Activated CD8-positive, alpha-beta T cell treated with anti-CD3 and anti-CD28 coated beads for 36 hours (primary cell): Measurements from ENCODE around the gene EVPLL. TPM values are rescaled to one million over a fixed set of nuclear protein-coding genes. Genes with fewer than 3 reads are reported as not detected.
A peak's percentile ranks its signal among the peaks of the same experiment; 100 is the strongest.
"Not testable (repeated sequence)": the region's sequence is repeated elsewhere in the genome, so short reads cannot be mapped to it uniquely, and the experiment has no call there.

Experiments used
- ATAC-seq: fragments of 200-7000 bp; cut with Tn5 transposase; one replicate; pipeline ENCODE4 v1.10.0; 2021; ENCODE audit warnings: mild to moderate bottlenecking, moderate library complexity
- CTCF ChIA-PET: fragments of 350-600 bp; sonication (Branson Sonifier 250); formaldehyde crosslinking; loops from one replicate; lab custom pipeline; 2021; ENCODE audit warnings: antibody characterized with exemption; lab: Charles Lee
- POLR2A ChIA-PET: fragments of 350-600 bp; sonication (Branson Sonifier 250); formaldehyde crosslinking; loops from one replicate; lab custom pipeline; 2021; ENCODE audit warnings: antibody characterized with exemption; lab: Charles Lee
- DNase-seq: peaks from one replicate; pipeline ENCODE4 v3.0.0-alpha.2; 2020
- H3K27ac Mint-ChIP-seq: one replicate; pipeline ENCODE4 v1.8.0; 2021; ENCODE audit warnings: mild to moderate bottlenecking, mixed read lengths
- H3K27me3 Mint-ChIP-seq: one replicate; pipeline ENCODE4 v1.8.0; 2021; ENCODE audit warnings: mixed read lengths
- H3K36me3 Mint-ChIP-seq: one replicate; pipeline ENCODE4 v1.8.0; 2021; ENCODE audit warnings: low read depth, mixed read lengths
- H3K4me1 Mint-ChIP-seq: one replicate; pipeline ENCODE4 v1.8.0; 2021; ENCODE audit warnings: low read depth, mixed read lengths
- H3K4me3 Mint-ChIP-seq: one replicate; pipeline ENCODE4 v1.8.0; 2021; ENCODE audit warnings: mild to moderate bottlenecking, moderate library complexity, mixed read lengths
- H3K9me3 Mint-ChIP-seq: one replicate; pipeline ENCODE4 v1.8.0; 2021; ENCODE audit warnings: mixed read lengths
- CTCF ChIP-seq: fragments of 200-600 bp; IDR thresholded peaks from one replicate; pipeline ENCODE4 v1.8.0; 2022; ENCODE audit warnings: antibody characterized with exemption, mild to moderate bottlenecking
- intact Hi-C: fragments of 100-400 bp; cut with micrococcal nuclease; formaldehyde crosslinking; loops from one replicate; pipeline ENCODE4 v1.10.0; 2022
- total RNA-seq, 2 experiments: library from RNA; stranded (reverse); gene quantifications; one replicate each; pipeline ENCODE4 v1.2.3, GENCODE V29; 2021

The EVPLL gene
- not detected for total RNA-seq

DNA sequence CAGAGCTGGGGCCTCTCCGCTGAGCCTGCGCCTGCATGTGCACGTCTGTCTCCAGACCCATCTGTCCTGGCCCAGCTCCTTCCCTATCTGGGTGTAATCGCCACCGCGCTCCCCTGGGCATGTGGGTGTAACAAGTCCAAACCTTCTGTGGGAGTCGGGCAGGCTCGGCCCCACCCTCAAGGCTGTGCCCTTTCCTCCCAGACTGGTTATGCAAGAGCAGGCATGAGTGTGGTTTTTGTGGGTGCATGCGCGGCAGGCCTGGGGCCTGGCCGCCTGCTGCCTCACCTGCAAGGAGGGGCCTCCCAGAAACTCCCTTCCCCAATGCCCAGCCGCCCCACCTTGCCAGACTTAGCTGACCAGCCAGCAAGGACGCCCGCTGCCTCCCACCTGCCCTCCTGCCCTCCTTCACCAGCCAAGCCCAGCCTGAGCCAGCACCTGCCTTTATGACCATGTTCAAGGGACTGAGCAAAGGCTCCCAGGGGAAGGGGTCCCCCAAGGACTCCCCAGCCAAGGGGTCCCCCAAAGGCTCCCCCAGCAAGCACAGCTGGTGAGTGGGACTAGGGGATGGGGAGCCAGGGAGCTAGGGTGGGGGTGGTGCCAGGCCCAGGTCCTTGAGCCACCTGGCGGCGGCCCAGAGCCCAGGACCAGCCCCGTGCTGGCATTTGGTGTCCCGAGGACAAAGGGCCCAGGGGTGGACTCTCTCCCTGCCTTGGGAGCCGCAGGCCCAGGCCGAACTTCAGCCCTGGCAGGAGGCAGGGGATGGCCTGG is at the start of gene EVPLL:
TSS of gene EVPLL (plus strand) at position 342 of the 768 bp plus-strand sequence. CDS start 3,160 bp downstream, outside the sequence.
- Mint-ChIP-seq H3K27ac (no peak within 1 kb of the TSS), H3K36me3 (no peaks in the 10 kb centered on the region), H3K4me1 (no peaks in the 10 kb centered on the region), H3K9me3 (peaks cover 5% of the 10 kb centered on the region), H3K4me3 (no peak within 1 kb of the TSS), H3K27me3 (peaks cover 6% of the 10 kb centered on the region)
- DNase-seq: no peak
- TF ChIP-seq CTCF: no peak
- intact Hi-C loops: no loop called here
- ATAC-seq: no peak
- POLR2A ChIA-PET: interaction anchor here (0.7 kb wide), 1 partner anchor 35 kb away, joined by 3 read pairs; no protein-coding TSS in a partner anchor
- CTCF ChIA-PET: no interaction called here

GRCh38 chr17:18328643-18329204 is 48.9 kb upstream of the EVPLL start:
- ChIA-PET POLR2A (interaction anchor here (0.5 to 1.6 kb wide), 2 partner anchors 11 to 15 kb away, joined by 3 to 4 read pairs; no protein-coding TSS in a partner anchor), CTCF (interaction anchor here (0.6 to 1.2 kb wide), 2 partner anchors 29 to 80 kb away, joined by 3 to 4 read pairs; no protein-coding TSS in a partner anchor)
- intact Hi-C loops: no loop called here
- Mint-ChIP-seq H3K9me3 (no peaks in the 10 kb centered on the region), H3K27ac (no peak overlapping the region), H3K4me1 (peaks cover 25% of the 10 kb centered on the region), H3K27me3 (no peaks in the 10 kb centered on the region), H3K36me3 (peaks cover 16% of the 10 kb centered on the region), H3K4me3 (no peak overlapping the region)
- ATAC-seq (no peak), DNase-seq (no peak)
- TF ChIP-seq CTCF: no peak

- ChIA-PET POLR2A (interaction anchor here (1.0 to 1.4 kb wide), 4 partner anchors 12 to 18 kb away, joined by 3 to 4 read pairs (median 3); no protein-coding TSS in a partner anchor), CTCF (interaction anchor here (0.9 to 1.8 kb wide), 2 partner anchors 10 to 83 kb away, joined by 3 to 5 read pairs; no protein-coding TSS in a partner anchor)
- Mint-ChIP-seq H3K9me3 (no peaks in the 10 kb centered on the region), H3K36me3 (peaks cover 15% of the 10 kb centered on the region), H3K4me1 (peaks cover 16% of the 10 kb centered on the region), H3K4me3 (no peak overlapping the region), H3K27ac (peak overlapping the region; percentile 46), H3K27me3 (no peaks in the 10 kb centered on the region)
- intact Hi-C loops: no loop called here
- TF ChIP-seq CTCF: no peak
- ATAC-seq: peak; percentile 65
- DNase-seq: peak; percentile 26
Measured at GRCh38 chr17:18331879-18332278, 45.7 kb upstream of the EVPLL start.

DNA sequence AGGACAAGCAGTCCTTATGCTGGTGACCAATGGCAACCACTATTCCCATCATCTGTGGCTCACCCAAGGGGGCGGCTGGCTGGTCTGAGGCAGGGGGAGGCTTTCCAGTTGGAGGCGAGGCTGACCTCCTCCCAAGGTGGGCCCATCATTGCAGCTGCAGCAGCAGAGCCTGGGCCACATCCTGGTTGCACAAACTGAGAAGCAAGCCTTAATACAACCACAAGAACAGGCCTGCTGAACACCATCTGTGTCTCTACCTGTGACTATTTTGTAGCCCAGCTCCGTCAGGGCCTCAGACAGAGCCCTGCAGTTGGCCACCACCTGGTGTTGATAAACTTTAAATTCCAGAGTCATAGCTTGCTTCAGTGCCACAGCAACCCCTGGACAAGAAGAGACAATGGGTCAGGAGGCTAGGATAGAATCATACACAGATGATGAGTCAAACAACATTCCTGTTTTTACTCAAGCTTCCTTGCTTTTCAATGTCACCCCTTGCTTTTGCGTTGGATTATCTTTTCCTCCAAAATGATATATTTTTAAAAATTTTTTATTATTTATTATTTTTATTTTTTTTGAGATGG is 44.6 kb upstream of the EVPLL start:
- POLR2A ChIA-PET: interaction anchor here (1.0 to 1.4 kb wide), 4 partner anchors 10 to 19 kb away, joined by 3 to 4 read pairs (median 3); no protein-coding TSS in a partner anchor
- no peak for ATAC-seq

GRCh38 chr17:18338158-18338557 is 39.4 kb upstream of the EVPLL start:
- H3K27me3 Mint-ChIP-seq, H3K9me3 Mint-ChIP-seq, H3K27ac Mint-ChIP-seq, H3K4me3 Mint-ChIP-seq, POLR2A ChIA-PET, DNase-seq, CTCF ChIA-PET, H3K4me1 Mint-ChIP-seq, intact Hi-C loops, ATAC-seq: not testable (repeated sequence)
- peaks cover 38% of the 10 kb centered on the region for H3K36me3 Mint-ChIP-seq

More for the DNA sequence above, 44.6 kb upstream of the EVPLL start:
- Mint-ChIP-seq H3K27me3 (no peaks in the 10 kb centered on the region), H3K36me3 (peaks cover 18% of the 10 kb centered on the region), H3K9me3 (no peaks in the 10 kb centered on the region), H3K4me1 (peaks cover 16% of the 10 kb centered on the region), H3K27ac (no peak overlapping the region), H3K4me3 (no peak overlapping the region)
- intact Hi-C loops: no loop called here
- DNase-seq: no peak
- CTCF ChIA-PET: no interaction called here
- TF ChIP-seq CTCF: no peak
